Measurements from ENCODE around the gene EPHA6. TPM values are rescaled to one million over a fixed set of nuclear protein-coding genes. Genes with fewer than 3 reads are reported as not detected.

EPHA6 gene
- total and polyA plus RNA-seq, 2 donors (not counting 1 experiment from before 2014, with no cell fraction given) = under 0.01 TPM; not detected in 1

DNA sequence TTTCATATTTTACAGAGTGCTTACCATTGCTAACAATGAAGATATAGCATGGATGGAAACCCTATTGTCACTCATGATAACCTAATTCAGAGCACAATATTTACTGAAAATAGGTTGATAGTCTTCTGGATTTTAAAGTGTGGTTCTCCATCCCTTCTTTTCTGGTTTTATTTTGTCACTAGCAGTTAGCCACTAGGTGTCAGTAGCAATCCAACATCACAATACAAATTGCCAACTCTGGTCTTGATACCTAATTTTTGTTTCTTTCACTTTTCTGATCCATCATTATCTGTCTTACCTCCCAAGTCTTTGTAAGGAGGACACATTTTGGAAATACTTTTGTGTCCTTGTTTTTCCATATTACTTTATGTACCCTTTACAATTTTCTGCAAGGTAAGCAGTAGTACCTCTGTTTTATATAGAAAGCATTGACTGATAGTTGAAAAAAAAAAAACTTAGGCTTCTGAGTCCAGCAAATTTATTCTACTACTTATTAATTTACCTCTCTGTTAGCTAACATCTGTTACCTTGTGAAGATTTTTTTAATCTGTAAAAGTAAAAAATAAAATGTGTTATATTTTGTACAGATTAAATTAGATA, 979.1 kb downstream of the EPHA6 start:
- no peaks in the 10 kb centered on the region for H3K4me1 ChIP-seq (ENCODE audit: control insufficient read depth, extremely low read depth, insufficient read depth, low read length)
- H3K27me3 ChIP-seq (ENCODE audit: control insufficient read depth, insufficient read depth, low read length) = no peaks in the 10 kb centered on the region
- no peaks in the 10 kb centered on the region for H3K9me3 ChIP-seq (ENCODE audit: control insufficient read depth, insufficient read depth, low read depth, low read length)
- H3K36me3 ChIP-seq (ENCODE audit: control insufficient read depth, insufficient read depth, low read length) = no peaks in the 10 kb centered on the region
- no peak overlapping the region for H3K4me2 ChIP-seq (ENCODE audit: extremely low read depth, insufficient read depth, low read length)
- H3K4me3 ChIP-seq (replicated peaks in 1 of 4; ENCODE audit: control extremely low read depth in 1 of 4, insufficient read depth in 1 of 4, low read depth in 3 of 4, low read length in 4 of 4) = no peak overlapping the region
- no peak for TF ChIP-seq EZH2 (IDR thresholded peaks at IDR 0.05; ENCODE audit: low read length, missing control alignments)
- TF ChIP-seq, protein P1, sequence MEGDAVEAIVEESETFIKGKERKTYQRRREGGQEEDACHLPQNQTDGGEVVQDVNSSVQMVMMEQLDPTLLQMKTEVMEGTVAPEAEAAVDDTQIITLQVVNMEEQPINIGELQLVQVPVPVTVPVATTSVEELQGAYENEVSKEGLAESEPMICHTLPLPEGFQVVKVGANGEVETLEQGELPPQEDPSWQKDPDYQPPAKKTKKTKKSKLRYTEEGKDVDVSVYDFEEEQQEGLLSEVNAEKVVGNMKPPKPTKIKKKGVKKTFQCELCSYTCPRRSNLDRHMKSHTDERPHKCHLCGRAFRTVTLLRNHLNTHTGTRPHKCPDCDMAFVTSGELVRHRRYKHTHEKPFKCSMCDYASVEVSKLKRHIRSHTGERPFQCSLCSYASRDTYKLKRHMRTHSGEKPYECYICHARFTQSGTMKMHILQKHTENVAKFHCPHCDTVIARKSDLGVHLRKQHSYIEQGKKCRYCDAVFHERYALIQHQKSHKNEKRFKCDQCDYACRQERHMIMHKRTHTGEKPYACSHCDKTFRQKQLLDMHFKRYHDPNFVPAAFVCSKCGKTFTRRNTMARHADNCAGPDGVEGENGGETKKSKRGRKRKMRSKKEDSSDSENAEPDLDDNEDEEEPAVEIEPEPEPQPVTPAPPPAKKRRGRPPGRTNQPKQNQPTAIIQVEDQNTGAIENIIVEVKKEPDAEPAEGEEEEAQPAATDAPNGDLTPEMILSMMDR (conservative IDR thresholded peaks at IDR 0.05 in 1 of 2, IDR thresholded peaks at IDR 0.05 in 1 of 2; ENCODE audit: low read depth in 1 of 2, low read length in 2 of 2) = peak; percentile 78 to 80
- H3K27ac ChIP-seq (ENCODE audit: insufficient read depth, low read length) = no peak overlapping the region
- peak; percentile 40 to 75 for DNase-seq (ENCODE audit: low read depth in 2 of 2)
- H2AFZ ChIP-seq (ENCODE audit: low read length) = no peak overlapping the region
- H4K20me1 ChIP-seq (ENCODE audit: control insufficient read depth, extremely low read depth, insufficient read depth, low read length) = no peaks in the 10 kb centered on the region
- no peaks in the 10 kb centered on the region for H3K79me2 ChIP-seq (ENCODE audit: control insufficient read depth, insufficient read depth, low read length)
- H3K9ac ChIP-seq (ENCODE audit: insufficient read depth, low read length) = no peak overlapping the region

DNA sequence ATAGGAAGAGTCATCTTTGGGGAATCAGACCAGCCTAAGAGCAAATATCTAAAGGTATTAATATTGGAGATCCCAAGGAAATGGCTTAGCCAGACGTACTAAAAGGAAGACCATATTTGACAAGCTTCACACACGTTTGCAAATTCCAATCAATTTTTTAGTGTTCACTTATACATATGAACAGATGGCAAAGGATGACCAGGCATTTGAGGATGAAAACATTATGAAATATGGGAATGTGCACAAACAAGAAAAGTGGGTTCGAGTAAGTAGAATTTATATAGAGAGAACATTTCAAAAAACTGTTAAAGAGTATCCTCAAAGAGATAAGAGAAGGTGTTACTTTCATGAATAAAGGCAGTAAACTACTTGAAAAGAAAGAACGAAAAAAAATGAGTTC, 981.6 kb downstream of the EPHA6 start:
- H3K9me3 ChIP-seq (ENCODE audit: control insufficient read depth, insufficient read depth, low read depth, low read length) = no peaks in the 10 kb centered on the region
- H3K4me2 ChIP-seq (ENCODE audit: extremely low read depth, insufficient read depth, low read length) = no peak overlapping the region
- no peaks in the 10 kb centered on the region for H3K79me2 ChIP-seq (ENCODE audit: control insufficient read depth, insufficient read depth, low read length)
- no peaks in the 10 kb centered on the region for H3K27me3 ChIP-seq (ENCODE audit: control insufficient read depth, insufficient read depth, low read length)
- H4K20me1 ChIP-seq (ENCODE audit: control insufficient read depth, extremely low read depth, insufficient read depth, low read length) = no peaks in the 10 kb centered on the region
- H3K9ac ChIP-seq (ENCODE audit: insufficient read depth, low read length) = no peak overlapping the region
- DNase-seq (ENCODE audit: low read depth in 2 of 2) = no peak
- no peak for TF ChIP-seq EZH2 (IDR thresholded peaks at IDR 0.05; ENCODE audit: low read length, missing control alignments)
- TF ChIP-seq, protein P1 (conservative IDR thresholded peaks at IDR 0.05 in 1 of 2, IDR thresholded peaks at IDR 0.05 in 1 of 2; ENCODE audit: low read depth in 1 of 2, low read length in 2 of 2) = no peak
- H3K4me1 ChIP-seq (ENCODE audit: control insufficient read depth, extremely low read depth, insufficient read depth, low read length) = no peaks in the 10 kb centered on the region
- no peaks in the 10 kb centered on the region for H3K36me3 ChIP-seq (ENCODE audit: control insufficient read depth, insufficient read depth, low read length)
- H3K27ac ChIP-seq (ENCODE audit: insufficient read depth, low read length) = no peak overlapping the region
- no peak overlapping the region for H2AFZ ChIP-seq (ENCODE audit: low read length)
- H3K4me3 ChIP-seq (replicated peaks in 1 of 4; ENCODE audit: control extremely low read depth in 1 of 4, insufficient read depth in 1 of 4, low read depth in 3 of 4, low read length in 4 of 4) = no peak overlapping the region
